HG02870 (cell line): ENCODE data around the gene ENTPD5.

Source experiments
- ATAC-seq: cut with Tn5 transposase; IDR thresholded peaks from one replicate; pipeline ENCODE4 v1.9.1; 2021; ENCODE audit warnings: mild to moderate bottlenecking, moderate library complexity; ENCODE audit not compliant: unreplicated experiment

ENTPD5 gene

GRCh38 chr14:74018586-74019407 lies at the start of gene ENTPD5, which contains the start of gene BBOF1:
Gene ENTPD5 (minus strand): TSS chr14:74019288. CDS start chr14:73988102, 31,186 bp downstream.
Gene BBOF1 (plus strand): TSS chr14:74019349. CDS start chr14:74019479, 130 bp downstream.
- peak; percentile 80 for ATAC-seq

- no peak for ATAC-seq
Measured at GRCh38 chr14:74065746-74066575, 46.9 kb upstream of the ENTPD5 start.

DNA sequence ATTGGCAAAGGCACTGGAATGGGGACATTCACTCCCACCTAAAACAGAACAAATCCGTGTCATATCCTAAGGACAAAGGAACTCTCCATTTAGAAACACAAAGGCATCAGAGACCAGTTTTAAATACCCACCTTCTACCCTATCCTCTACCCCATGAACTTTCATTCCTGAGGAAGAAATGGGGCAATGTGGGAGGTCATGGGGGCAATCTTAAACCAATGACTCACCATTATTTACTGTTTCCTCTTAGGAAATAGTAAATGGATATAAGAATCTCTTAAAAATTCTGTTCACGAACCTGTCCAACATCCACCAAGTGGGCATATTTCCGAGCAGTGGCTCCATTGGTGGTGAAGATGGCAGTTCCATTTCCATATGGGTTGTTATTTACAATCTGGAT lies 45.8 kb upstream of the ENTPD5 start:
- no peak for ATAC-seq

DNA sequence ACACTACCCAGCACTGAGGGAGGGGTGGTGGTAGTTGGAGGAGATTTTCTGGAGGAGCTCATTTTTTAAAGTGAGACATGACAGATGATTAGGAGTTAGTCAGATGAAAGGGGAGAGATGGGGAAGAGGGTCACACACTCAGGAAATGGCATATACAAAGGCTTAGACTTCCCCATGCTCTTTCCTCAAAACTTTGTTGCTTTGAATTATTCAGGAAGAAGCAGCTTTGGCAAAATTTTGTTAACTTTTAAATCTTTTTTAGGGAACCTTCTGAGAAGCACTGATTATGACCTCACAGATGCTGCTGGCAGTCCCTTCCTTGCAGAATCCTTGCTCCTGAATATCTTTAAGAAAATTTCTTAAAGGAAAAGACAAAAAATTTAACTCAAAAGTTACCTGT lies 45.3 kb upstream of the ENTPD5 start:
- no peak for ATAC-seq

GRCh38 chr14:74062809-74063150 lies 43.7 kb upstream of the ENTPD5 start:
- no peak for ATAC-seq

GRCh38 chr14:74049876-74050495 lies 30.9 kb upstream of the ENTPD5 start:
- ATAC-seq: no peak

DNA sequence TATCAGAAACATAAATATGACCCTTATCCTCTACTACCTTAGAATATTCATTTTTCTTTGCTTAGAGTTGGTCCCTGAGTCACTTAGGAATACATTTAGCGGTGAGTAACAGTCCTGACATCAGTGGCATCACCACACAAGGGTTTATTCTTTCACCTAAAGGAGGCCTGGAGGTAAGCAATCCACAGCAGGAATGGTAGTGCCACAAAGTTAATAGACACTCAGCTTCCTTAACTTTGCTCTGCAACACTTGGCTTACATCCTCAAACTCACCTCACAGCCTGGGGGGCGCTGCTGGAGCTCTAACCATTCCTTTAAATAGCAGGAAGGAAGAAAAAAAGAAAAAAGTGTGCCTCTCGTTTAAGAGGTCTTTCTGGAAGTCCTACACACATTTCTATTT lies 29.2 kb upstream of the ENTPD5 start:
- no peak for ATAC-seq

DNA sequence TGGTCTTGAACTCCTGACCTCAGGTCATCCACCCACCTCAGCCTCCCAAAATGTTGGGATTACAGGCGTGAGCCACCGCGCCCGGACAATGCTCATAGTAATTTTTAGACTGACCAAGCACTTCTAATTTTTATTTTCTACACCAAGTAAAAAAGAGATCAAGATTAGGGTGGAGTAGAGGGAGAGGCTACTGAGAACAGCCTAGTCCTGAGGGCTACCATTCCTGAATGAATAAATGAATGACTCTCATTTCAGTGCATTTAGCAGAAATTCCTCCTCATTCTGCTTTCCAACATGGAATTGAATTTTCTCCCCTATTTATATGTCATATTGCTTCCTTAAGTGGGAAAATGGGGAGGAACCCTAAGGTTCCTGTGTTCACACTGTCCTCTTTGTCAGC lies 26.4 kb upstream of the ENTPD5 start:
- ATAC-seq: no peak

DNA sequence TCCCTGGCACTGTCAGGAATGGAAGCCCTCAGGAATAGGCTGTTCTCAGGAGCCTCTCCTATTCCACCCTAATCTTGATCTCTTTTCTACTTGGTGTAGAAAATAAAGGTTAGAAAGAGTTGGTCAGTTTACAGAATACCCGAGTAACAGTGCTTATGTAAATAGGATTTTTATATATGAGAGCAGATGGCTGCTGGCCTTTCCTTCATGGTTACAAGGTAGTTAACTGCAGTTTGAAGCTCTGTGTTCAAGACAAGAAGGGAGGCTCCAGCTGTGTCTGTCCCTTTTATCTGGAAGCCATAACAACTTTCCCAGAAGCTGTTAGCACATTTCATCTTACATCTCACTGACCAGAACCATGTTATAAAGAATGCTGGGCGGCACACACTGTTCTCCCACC lies 23.2 kb upstream of the ENTPD5 start:
- no peak for ATAC-seq

DNA sequence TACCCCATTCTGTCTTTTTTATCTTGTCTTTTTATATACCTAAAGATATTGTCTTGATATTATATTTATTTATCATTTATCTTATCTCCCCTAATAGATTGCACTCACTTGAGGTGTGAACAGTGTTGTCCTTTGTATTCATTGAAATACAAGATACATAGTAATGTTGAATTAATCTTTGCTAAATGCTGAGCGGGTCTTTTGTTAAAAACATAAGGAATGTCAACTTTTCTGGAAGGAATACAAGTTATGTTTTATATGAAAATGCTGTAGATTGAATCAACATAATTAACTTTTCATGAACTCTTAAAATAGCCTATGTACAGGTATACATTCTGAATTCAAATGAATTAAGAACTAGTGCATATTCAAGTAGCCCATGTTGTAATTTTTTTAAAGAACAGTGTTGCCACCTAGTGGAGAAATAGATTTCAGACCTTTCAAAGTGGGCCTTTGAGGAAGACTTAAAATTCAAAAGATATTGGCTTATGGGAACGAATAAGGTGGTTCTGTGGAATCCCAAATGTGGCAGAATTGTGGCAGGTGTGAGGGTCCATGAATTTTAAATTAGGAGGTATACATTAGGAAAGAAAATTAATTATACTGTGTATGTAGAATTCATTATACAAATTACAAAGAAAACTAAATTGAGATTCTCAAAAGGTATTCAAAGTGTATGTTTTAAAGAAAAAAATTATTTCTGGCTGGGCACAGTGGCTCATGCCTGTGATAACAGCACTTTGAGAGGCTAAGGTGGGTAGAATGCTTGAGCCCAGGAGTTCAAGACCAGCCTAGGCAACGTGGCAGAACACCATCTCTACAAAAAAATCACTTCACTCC lies 19.2 kb upstream of the ENTPD5 start:
- ATAC-seq: no peak

DNA sequence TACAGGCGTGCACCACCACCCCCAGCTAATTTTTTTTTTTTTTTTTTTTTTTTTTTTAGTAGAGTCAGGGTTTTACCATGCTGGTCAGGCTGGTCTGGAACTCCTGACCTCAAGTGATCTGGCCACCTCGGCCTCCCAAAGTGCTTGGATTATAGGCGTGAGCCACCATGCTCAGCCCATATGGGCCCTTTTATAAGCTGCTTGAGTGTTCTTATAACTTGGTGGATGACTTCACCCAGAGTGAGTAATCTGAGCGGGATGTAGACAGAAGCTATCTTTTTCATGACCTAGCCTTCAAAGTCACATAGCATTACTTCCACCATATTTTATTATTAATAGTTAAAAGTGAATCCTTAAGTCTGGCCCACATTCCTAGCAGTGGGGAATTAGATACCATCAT lies 16.5 kb upstream of the ENTPD5 start:
- ATAC-seq: no peak

DNA sequence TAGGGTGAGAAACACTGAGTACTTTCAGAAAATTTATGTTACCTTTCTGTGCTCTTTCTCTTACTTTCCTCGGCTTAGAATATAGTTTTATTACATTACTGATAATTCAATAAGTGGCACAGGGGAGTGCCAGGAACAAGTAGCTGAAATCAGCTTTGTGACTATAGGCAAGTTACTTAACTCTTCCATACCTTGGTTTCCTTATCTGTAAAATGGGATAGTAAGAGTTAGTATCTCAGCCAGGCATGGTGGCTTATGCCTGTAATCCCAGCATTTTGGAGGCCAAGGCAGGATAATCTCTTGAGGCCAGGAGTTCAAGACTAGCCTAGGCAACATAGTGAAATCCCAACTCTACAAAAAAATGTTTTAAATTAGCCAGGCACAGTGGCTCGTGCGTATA lies 15.5 kb upstream of the ENTPD5 start:
- no peak for ATAC-seq

- ATAC-seq: no peak
Measured at GRCh38 chr14:74029136-74029535, 10.0 kb upstream of the ENTPD5 start.

DNA sequence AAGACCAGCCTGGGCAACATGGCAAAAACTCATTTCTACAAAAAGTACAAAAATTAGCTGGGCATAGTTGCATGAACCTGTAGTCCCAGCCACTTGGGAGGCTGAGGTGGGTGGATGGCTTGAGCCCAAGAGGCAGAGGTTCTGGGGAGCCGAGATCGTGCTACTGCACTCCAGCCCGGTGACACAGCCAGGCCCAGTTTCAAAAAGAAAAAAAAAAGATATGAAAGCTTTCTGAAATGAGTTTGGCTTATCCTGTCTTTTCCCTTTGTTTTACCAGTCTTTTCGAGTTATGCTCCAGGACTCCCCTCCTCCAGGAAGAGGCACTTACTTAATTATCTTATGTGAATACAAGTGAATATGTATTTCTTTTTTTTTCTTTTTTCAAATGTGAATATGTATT lies 3.3 kb upstream of the ENTPD5 start:
- ATAC-seq: no peak

DNA sequence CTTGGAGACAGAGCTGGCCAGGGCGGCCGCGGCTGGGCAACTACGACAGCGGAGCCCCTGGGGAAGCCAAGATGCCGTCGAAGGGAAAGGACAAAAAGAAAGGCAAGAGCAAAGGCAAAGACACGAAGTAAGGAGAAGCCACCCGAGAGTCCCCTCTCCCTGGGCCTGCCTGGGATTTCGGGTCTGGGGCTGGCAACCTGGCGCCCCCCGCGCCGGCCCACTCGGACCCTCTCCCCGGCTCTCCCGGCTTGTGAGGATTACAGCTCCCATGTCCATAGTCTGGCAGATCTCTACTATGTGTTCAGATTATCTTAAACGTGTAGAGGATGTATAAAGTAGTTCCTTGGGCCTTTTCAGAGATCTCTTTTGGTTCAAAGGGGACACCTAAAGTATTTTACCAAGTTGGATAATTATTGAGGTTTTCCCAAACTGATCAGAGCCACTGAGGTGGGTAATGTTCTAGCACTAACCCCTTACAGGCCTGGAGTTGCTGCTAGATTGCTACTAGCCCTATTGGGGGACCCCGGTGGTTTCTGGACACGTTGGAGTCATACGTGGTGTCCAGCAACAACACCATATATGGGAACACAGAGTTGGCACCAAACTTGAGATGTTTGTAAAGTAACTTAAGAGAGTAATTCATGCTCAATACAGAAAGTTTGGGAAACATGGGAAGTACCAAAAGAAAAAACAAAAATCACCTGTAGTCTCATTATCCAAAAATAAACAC lies 485 bp upstream of the ENTPD5 start:
- no peak for ATAC-seq

GRCh38 chr14:74018174-74018585 lies 908 bp downstream of the ENTPD5 start:
- no peak for ATAC-seq

DNA sequence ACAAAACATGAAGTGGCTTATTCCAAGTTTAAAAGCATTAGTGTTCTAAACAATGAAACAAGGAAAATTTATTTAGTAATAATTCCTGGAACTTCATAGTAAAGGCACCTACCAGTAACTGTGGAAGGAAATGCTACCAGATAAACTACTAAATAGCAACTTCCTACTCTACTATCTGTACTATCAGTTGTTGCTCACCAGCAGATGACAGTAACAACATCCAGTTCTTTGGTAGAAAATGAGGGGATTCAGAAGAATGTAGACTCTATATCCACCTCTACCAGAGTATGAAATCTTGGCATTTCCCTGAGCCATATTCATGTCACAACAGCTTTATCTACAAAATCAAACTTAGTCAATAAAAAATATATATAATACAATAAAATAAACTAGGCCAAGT lies 3.1 kb downstream of the ENTPD5 start:
- ATAC-seq: no peak

- ATAC-seq: no peak
Measured at GRCh38 chr14:74015176-74015575, 3.9 kb downstream of the ENTPD5 start.

- ATAC-seq: no peak
Measured at GRCh38 chr14:74014299-74014698, 4.8 kb downstream of the ENTPD5 start.

- ATAC-seq: no peak
Measured at GRCh38 chr14:74008843-74009499, 10.1 kb downstream of the ENTPD5 start.
